ENCODE measurements around the gene IDI2.
A peak's percentile ranks its signal among the peaks of the same experiment; 100 is the strongest.

The IDI2 gene

GRCh38 chr10:1003884-1004670 is 21.6 kb downstream of the IDI2 start:
- H3K27ac ChIP-seq (ENCODE audit: low read length) = no peak overlapping the region
- H3K9ac ChIP-seq (ENCODE audit: low read depth, low read length) = no peak overlapping the region
- H3K4me1 ChIP-seq (ENCODE audit: insufficient read depth, low read length) = no peaks in the 10 kb centered on the region
- H3K36me3 ChIP-seq (ENCODE audit: insufficient read depth, low read depth, low read length) = peaks cover 99% of the 10 kb centered on the region
- no peaks in the 10 kb centered on the region for H3K9me3 ChIP-seq (ENCODE audit: insufficient read depth, low read depth, low read length)
- no peaks in the 10 kb centered on the region for H3K27me3 ChIP-seq (ENCODE audit: insufficient read depth, low read length)
- no peak overlapping the region for H3K4me3 ChIP-seq (ENCODE audit: low read length)

DNA sequence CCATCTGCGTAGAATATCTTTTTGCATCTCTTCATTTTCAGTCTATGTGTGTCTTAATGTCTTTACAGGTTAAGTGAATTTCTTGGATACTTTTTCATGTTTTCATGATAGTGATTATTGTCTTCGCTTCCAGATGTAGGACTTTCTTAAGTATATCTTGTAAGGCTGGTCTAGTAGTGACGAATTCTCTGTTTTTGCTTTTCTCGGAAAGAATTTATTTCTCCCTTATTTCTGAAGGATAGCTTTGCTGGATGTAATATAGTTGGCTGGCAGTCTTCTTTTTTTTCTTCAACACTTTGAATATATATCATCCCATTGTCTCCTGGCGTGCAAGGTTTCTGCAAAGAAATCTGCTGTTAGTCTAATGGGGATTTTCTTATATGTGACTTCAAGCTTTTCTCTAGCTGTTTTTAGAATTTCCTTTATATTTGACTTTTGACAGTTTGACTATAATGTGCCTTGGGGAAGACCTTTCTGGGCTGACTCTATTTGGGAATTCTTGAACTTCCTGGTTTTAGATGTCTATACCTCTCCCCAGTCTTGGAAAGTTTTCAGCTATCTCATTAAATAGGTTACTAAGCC is 23.1 kb downstream of the IDI2 start:
- Histone ChIP-seq H3K4me1 (ENCODE audit: insufficient read depth, low read length) (no peaks in the 10 kb centered on the region), H3K9ac (ENCODE audit: low read depth, low read length) (no peak overlapping the region), H3K9me3 (ENCODE audit: insufficient read depth, low read depth, low read length) (no peaks in the 10 kb centered on the region), H3K27me3 (ENCODE audit: insufficient read depth, low read length) (no peaks in the 10 kb centered on the region), H3K27ac (ENCODE audit: low read length) (no peak overlapping the region), H3K4me3 (ENCODE audit: low read length) (no peak overlapping the region), H3K36me3 (ENCODE audit: insufficient read depth, low read depth, low read length) (peaks cover 99% of the 10 kb centered on the region)

- H3K4me1 ChIP-seq (ENCODE audit: insufficient read depth, low read length) = no peaks in the 10 kb centered on the region
- H3K4me3 ChIP-seq (ENCODE audit: low read length) = no peak overlapping the region
- H3K27ac ChIP-seq (ENCODE audit: low read length) = no peak overlapping the region
- no peaks in the 10 kb centered on the region for H3K27me3 ChIP-seq (ENCODE audit: insufficient read depth, low read length)
- no peak overlapping the region for H3K9ac ChIP-seq (ENCODE audit: low read depth, low read length)
- peaks cover 99% of the 10 kb centered on the region for H3K36me3 ChIP-seq (ENCODE audit: insufficient read depth, low read depth, low read length)
- no peaks in the 10 kb centered on the region for H3K9me3 ChIP-seq (ENCODE audit: insufficient read depth, low read depth, low read length)
These were observed 28.2 kb downstream of the IDI2 start for GRCh38 chr10:997266-998022.

DNA sequence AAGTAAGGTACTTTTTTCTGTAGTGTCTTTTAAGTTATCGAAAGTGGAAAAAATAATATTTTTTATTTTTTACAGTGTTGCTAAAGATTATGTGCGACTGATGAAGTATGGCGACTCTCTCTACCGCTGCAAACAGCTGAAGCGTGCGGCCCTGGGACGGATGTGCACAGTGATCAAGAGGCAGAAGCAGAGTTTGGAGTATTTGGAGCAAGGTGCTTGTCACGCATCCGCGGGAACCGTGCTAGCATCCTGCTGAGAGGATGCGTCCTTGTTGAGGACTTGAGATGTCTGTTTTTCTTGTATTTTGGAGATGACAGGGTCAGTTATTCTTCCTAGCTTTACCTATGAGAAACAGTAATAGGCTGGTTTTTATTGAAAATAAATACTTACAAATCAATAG is 29.6 kb downstream of the IDI2 start:
- Histone ChIP-seq H3K4me3 (ENCODE audit: low read length) (no peak overlapping the region), H3K9ac (ENCODE audit: low read depth, low read length) (no peak overlapping the region), H3K9me3 (ENCODE audit: insufficient read depth, low read depth, low read length) (no peaks in the 10 kb centered on the region), H3K27ac (ENCODE audit: low read length) (no peak overlapping the region), H3K36me3 (ENCODE audit: insufficient read depth, low read depth, low read length) (peaks cover 90% of the 10 kb centered on the region), H3K4me1 (ENCODE audit: insufficient read depth, low read length) (no peaks in the 10 kb centered on the region), H3K27me3 (ENCODE audit: insufficient read depth, low read length) (no peaks in the 10 kb centered on the region)

DNA sequence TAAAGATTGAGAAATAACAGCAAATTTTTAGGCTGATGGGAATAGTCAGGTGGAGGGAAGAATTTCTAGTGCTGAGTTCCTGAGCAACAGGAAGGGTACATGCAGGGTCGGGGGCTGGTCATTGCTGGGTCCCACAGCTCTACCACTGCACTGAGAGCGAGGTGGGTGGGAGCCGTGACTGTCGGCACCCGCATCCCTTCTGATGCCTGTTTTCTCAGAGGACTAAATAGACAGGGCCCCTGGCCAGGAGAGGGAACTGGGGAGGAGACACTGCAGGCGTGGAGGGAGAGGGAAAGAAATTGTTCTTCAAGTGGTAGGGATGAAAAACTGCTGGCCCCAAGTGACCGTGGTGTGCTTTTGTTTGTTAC is 30.1 kb downstream of the IDI2 start:
- Histone ChIP-seq H3K9me3 (ENCODE audit: insufficient read depth, low read depth, low read length) (no peaks in the 10 kb centered on the region), H3K9ac (ENCODE audit: low read depth, low read length) (no peak overlapping the region), H3K4me3 (ENCODE audit: low read length) (no peak overlapping the region), H3K36me3 (ENCODE audit: insufficient read depth, low read depth, low read length) (peaks cover 90% of the 10 kb centered on the region), H3K4me1 (ENCODE audit: insufficient read depth, low read length) (no peaks in the 10 kb centered on the region), H3K27me3 (ENCODE audit: insufficient read depth, low read length) (no peaks in the 10 kb centered on the region), H3K27ac (ENCODE audit: low read length) (no peak overlapping the region)

DNA sequence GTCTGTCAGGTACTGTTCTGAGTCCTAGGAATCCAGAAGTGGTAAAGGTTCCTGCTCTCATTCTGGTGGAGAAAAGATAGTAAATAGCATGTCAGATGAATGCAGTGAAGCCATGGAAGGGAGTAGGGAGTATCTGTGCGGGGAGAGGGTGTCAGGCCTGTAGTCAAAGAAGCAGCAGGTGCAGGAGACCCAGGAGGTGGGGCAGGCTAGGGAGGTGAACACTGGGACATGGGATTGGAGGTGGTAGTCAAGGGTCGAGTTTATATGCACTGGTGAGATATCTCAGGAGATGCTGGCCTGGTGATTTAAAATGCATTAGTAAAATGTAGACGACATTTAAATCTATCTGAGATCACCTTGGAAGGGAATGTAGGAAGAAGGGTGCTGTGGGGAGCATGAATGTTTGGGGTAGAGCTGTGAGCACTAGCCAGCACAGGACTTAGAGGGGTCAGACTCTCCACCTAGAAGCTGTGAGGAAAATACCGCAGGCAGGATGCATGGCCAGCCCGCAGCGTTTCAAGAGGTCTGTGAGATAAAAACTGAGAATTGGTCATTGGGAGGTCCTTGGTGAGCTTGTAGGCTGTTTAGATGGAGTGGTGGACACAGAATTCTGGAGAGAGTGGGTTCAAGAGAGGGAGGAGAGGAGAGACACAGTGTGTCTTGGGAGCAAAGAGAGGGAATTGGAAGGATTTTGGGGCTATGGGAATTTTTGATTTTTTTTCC is 30.7 kb downstream of the IDI2 start:
- no peaks in the 10 kb centered on the region for H3K4me1 ChIP-seq (ENCODE audit: insufficient read depth, low read length)
- peaks cover 86% of the 10 kb centered on the region for H3K36me3 ChIP-seq (ENCODE audit: insufficient read depth, low read depth, low read length)
- no peak overlapping the region for H3K9ac ChIP-seq (ENCODE audit: low read depth, low read length)
- H3K9me3 ChIP-seq (ENCODE audit: insufficient read depth, low read depth, low read length) = no peaks in the 10 kb centered on the region
- H3K4me3 ChIP-seq (ENCODE audit: low read length) = no peak overlapping the region
- no peak overlapping the region for H3K27ac ChIP-seq (ENCODE audit: low read length)
- no peaks in the 10 kb centered on the region for H3K27me3 ChIP-seq (ENCODE audit: insufficient read depth, low read length)

- Histone ChIP-seq H3K27me3 (ENCODE audit: insufficient read depth, low read length) (no peaks in the 10 kb centered on the region), H3K4me1 (ENCODE audit: insufficient read depth, low read length) (no peaks in the 10 kb centered on the region; the same call in 1 of the 2 replicates), H3K27ac (ENCODE audit: low read length) (no peak overlapping the region), H3K36me3 (ENCODE audit: insufficient read depth, low read depth, low read length) (peaks cover 69% of the 10 kb centered on the region), H3K4me3 (ENCODE audit: low read length) (no peak overlapping the region), H3K9ac (ENCODE audit: low read depth, low read length) (no peak overlapping the region), H3K9me3 (ENCODE audit: insufficient read depth, low read depth, low read length) (no peaks in the 10 kb centered on the region)
These were observed 32.8 kb downstream of the IDI2 start for GRCh38 chr10:992871-993270.

GRCh38 chr10:992467-992866 is 33.2 kb downstream of the IDI2 start:
- no peak overlapping the region for H3K27ac ChIP-seq (ENCODE audit: low read length)
- peaks cover 1% of the 10 kb centered on the region; the same call in 1 of the 2 replicates for H3K4me1 ChIP-seq (ENCODE audit: insufficient read depth, low read length)
- H3K36me3 ChIP-seq (ENCODE audit: insufficient read depth, low read depth, low read length) = peaks cover 65% of the 10 kb centered on the region
- no peaks in the 10 kb centered on the region for H3K9me3 ChIP-seq (ENCODE audit: insufficient read depth, low read depth, low read length)
- H3K4me3 ChIP-seq (ENCODE audit: low read length) = no peak overlapping the region
- H3K27me3 ChIP-seq (ENCODE audit: insufficient read depth, low read length) = no peaks in the 10 kb centered on the region
- H3K9ac ChIP-seq (ENCODE audit: low read depth, low read length) = no peak overlapping the region

DNA sequence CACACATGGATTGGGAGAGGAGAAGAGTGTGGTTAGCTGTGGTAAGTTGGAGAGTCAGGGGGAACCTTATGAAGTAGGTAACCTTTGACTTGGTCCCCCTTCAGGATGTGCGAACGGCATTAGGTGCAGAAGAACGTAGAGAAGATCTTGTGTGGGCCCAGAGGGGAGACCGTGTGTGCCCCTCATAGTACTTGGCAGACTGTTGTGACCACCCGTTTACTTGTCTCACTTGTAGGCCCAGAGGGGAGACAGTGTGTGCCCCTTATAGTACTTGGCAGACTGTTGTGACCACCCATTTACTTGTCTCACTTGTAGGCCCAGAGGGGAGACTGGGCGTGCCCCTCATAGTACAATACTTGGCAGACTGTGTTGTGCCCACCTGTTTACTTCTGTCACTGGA is 34.9 kb downstream of the IDI2 start:
- Histone ChIP-seq H3K27me3 (ENCODE audit: insufficient read depth, low read length) (no peaks in the 10 kb centered on the region), H3K27ac (ENCODE audit: low read length) (no peak overlapping the region), H3K4me3 (ENCODE audit: low read length) (no peak overlapping the region), H3K4me1 (ENCODE audit: insufficient read depth, low read length) (peaks cover 3% of the 10 kb centered on the region; the same call in 1 of the 2 replicates), H3K9ac (ENCODE audit: low read depth, low read length) (no peak overlapping the region), H3K9me3 (ENCODE audit: insufficient read depth, low read depth, low read length) (no peaks in the 10 kb centered on the region), H3K36me3 (ENCODE audit: insufficient read depth, low read depth, low read length) (peaks cover 49% of the 10 kb centered on the region)

DNA sequence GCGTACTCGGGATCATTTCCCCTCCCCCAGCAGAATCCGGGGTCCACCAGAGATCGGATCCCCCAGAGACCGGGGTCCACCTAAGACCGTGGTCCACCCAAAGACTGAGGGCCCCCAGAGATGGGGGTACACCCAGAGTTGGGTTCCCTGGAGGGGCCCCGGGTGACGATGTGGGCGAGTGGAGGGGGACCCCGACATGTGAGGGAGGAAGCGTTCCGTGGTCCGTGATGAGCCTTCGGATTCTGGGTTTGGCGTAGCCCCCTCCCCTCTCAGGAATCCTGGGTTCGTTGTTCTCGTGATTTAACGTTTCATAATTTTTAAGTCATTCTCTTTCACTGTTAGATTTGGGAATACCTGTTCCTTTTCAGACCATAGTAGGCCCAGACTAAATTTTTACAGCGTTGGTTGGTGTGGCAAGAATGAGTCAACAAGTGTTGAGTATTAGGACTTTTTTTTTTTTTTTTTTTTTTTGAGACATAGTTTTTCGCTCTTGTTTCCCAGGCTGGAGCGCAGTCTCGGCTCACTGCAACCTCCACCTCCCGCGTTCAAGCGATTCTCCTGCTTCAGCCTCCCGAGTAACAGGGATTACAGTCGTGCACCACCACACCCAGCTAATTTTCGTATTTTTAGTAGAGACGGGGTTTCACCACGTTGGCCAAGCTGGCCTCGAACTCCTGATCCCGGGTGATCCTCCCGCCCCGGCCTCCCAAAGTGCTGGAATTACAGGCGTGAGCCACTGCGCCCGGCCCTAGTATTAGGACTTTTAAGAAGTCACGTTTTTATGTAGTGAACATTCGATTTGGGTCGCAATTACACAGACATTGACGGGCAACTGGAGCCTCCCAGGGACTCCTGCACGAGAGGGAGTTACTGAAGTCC is 36.8 kb downstream of the IDI2 start:
- no peaks in the 10 kb centered on the region for H3K9me3 ChIP-seq (ENCODE audit: insufficient read depth, low read depth, low read length)
- no peaks in the 10 kb centered on the region for H3K27me3 ChIP-seq (ENCODE audit: insufficient read depth, low read length)
- H3K4me1 ChIP-seq (ENCODE audit: insufficient read depth, low read length) = peaks cover 3% of the 10 kb centered on the region; the same call in 1 of the 2 replicates
- peak overlapping the region; percentile 99 for H3K9ac ChIP-seq (ENCODE audit: low read depth, low read length)
- peak overlapping the region; percentile 90 for H3K4me3 ChIP-seq (ENCODE audit: low read length)
- H3K27ac ChIP-seq (ENCODE audit: low read length) = peak overlapping the region; percentile 89
- H3K36me3 ChIP-seq (ENCODE audit: insufficient read depth, low read depth, low read length) = peaks cover 30% of the 10 kb centered on the region
